Measurements from ENCODE around the gene LRRK1. TPM values are rescaled to one million over a fixed set of nuclear protein-coding genes. Genes with fewer than 3 reads are reported as not detected.

LRRK1 gene
- polyA plus RNA-seq, 1 donor (not counting 4 experiments of a cell fraction or from before 2014, with no cell fraction given), result 6.2 TPM

GRCh38 chr15:101043911-101044624 lies 124.9 kb downstream of the LRRK1 start:
- dilution Hi-C loops (cut with MboI; ENCODE audit: extremely low pct_ligation_motif_present, low sequenced_read_pairs), result no loop called here
- no peak overlapping the region for H3K27ac ChIP-seq (ENCODE audit: control insufficient read depth, insufficient read depth, low read length)
- no peak overlapping the region for H3K4me3 ChIP-seq (ENCODE audit: control insufficient read depth in 2 of 3, extremely low read depth in 1 of 3, insufficient read depth in 2 of 3, low read depth in 1 of 3, low read length in 3 of 3)
- H3K4me1 ChIP-seq (ENCODE audit: control insufficient read depth, extremely low read depth, insufficient read depth, low read length), result no peaks in the 10 kb centered on the region
- no peaks in the 10 kb centered on the region for H4K20me1 ChIP-seq (ENCODE audit: control insufficient read depth, extremely low read depth, insufficient read depth, low read length)
- no peaks in the 10 kb centered on the region for H3K27me3 ChIP-seq (ENCODE audit: control insufficient read depth, extremely low read depth, insufficient read depth, low read length)
- H3K4me2 ChIP-seq (ENCODE audit: control insufficient read depth, extremely low read depth, insufficient read depth, low read depth, low read length), result no peak overlapping the region
- H3K9ac ChIP-seq (ENCODE audit: control insufficient read depth, extremely low read depth, insufficient read depth, low read length), result no peak overlapping the region
- no peaks in the 10 kb centered on the region for H3K9me3 ChIP-seq (ENCODE audit: control insufficient read depth, low read depth, low read length)
- no peak overlapping the region for H2AFZ ChIP-seq (ENCODE audit: control insufficient read depth, low read length)
- peaks cover 9 to 15% of the 10 kb centered on the region in 2 experiments for H3K36me3 ChIP-seq (ENCODE audit: control insufficient read depth in 2 of 2, extremely low read depth in 1 of 2, insufficient read depth in 2 of 2, low read length in 2 of 2)
- no peaks in the 10 kb centered on the region for H3K9me1 ChIP-seq (ENCODE audit: control insufficient read depth, extremely low read depth, insufficient read depth, low read length)
- DNase-seq (ENCODE audit: low read depth, low spot score) (no peak), FAIRE-seq (no peak)
- TF ChIP-seq EZH2 (IDR thresholded peaks at IDR 0.05; ENCODE audit: low read length), result no peak
- no peak for TF ChIP-seq CTCF (optimal IDR thresholded peaks at IDR 0.05 in 1 of 3, IDR thresholded peaks at IDR 0.05 in 1 of 3, conservative IDR thresholded peaks at IDR 0.05 in 1 of 3; ENCODE audit: extremely low read depth in 1 of 3, insufficient read depth in 2 of 3, low read length in 3 of 3)
- H3K79me2 ChIP-seq (ENCODE audit: control insufficient read depth, insufficient read depth, low read length), result no peaks in the 10 kb centered on the region

GRCh38 chr15:101044625-101045235 lies 125.6 kb downstream of the LRRK1 start:
- H3K27ac ChIP-seq (ENCODE audit: control insufficient read depth, insufficient read depth, low read length), result no peak overlapping the region
- H3K9ac ChIP-seq (ENCODE audit: control insufficient read depth, extremely low read depth, insufficient read depth, low read length), result no peak overlapping the region
- no peaks in the 10 kb centered on the region for H3K27me3 ChIP-seq (ENCODE audit: control insufficient read depth, extremely low read depth, insufficient read depth, low read length)
- no peaks in the 10 kb centered on the region for H3K9me1 ChIP-seq (ENCODE audit: control insufficient read depth, extremely low read depth, insufficient read depth, low read length)
- no peaks in the 10 kb centered on the region for H3K79me2 ChIP-seq (ENCODE audit: control insufficient read depth, insufficient read depth, low read length)
- H4K20me1 ChIP-seq (ENCODE audit: control insufficient read depth, extremely low read depth, insufficient read depth, low read length), result no peaks in the 10 kb centered on the region
- TF ChIP-seq CTCF (optimal IDR thresholded peaks at IDR 0.05 in 1 of 3, IDR thresholded peaks at IDR 0.05 in 1 of 3, conservative IDR thresholded peaks at IDR 0.05 in 1 of 3; ENCODE audit: extremely low read depth in 1 of 3, insufficient read depth in 2 of 3, low read length in 3 of 3) (no peak), EZH2 (IDR thresholded peaks at IDR 0.05; ENCODE audit: low read length) (no peak)
- H3K36me3 ChIP-seq (ENCODE audit: control insufficient read depth in 2 of 2, extremely low read depth in 1 of 2, insufficient read depth in 2 of 2, low read length in 2 of 2), result peaks cover 9 to 15% of the 10 kb centered on the region in 2 experiments
- dilution Hi-C loops (cut with MboI; ENCODE audit: extremely low pct_ligation_motif_present, low sequenced_read_pairs), result no loop called here
- H2AFZ ChIP-seq (ENCODE audit: control insufficient read depth, low read length), result no peak overlapping the region
- DNase-seq (ENCODE audit: low read depth, low spot score) (no peak), FAIRE-seq (no peak)
- H3K4me2 ChIP-seq (ENCODE audit: control insufficient read depth, extremely low read depth, insufficient read depth, low read depth, low read length), result no peak overlapping the region
- H3K9me3 ChIP-seq (ENCODE audit: control insufficient read depth, low read depth, low read length), result no peaks in the 10 kb centered on the region
- no peak overlapping the region for H3K4me3 ChIP-seq (ENCODE audit: control insufficient read depth in 2 of 3, extremely low read depth in 1 of 3, insufficient read depth in 2 of 3, low read depth in 1 of 3, low read length in 3 of 3)
- no peaks in the 10 kb centered on the region for H3K4me1 ChIP-seq (ENCODE audit: control insufficient read depth, extremely low read depth, insufficient read depth, low read length)
